HEK293 (cell line): ENCODE data around the gene NEK10.

Source experiments
- CTCF ChIA-PET: fragments of 350-600 bp; formaldehyde crosslinking; extraction: SDS; loops from one replicate; lab custom pipeline; 2021; ENCODE audit warnings: antibody characterized with exemption; lab: Yijun Ruan, JAX
- POLR2A ChIA-PET: fragments of 300-600 bp; formaldehyde crosslinking; extraction: SDS; loops from one replicate; lab custom pipeline; 2020; ENCODE audit warnings: antibody characterized with exemption, inconsistent platforms; lab: Yijun Ruan, JAX
- H3K27ac ChIP-seq: fragments of 200-500 bp; sonication (Bioruptor generic); 2 replicates; pipeline ENCODE4 v1.5.1; 2014; ENCODE audit warnings: low read depth, low read length, control low read depth, inconsistent platforms; ENCODE audit errors: extremely low read depth
- H3K36me3 ChIP-seq, 2 experiments: fragments of 200-500 bp in 1 of 2; sonication (Bioruptor generic) in 1 of 2; 1 replicate in 1 of 2; 2 replicates in 1 of 2; pipeline ENCODE4 v1.5.1; 2014 to 2017; ENCODE audit warnings: inconsistent platforms in 2 of 2, low read length in 2 of 2; ENCODE audit not compliant: control insufficient read depth in 2 of 2, insufficient read depth in 1 of 2
- H3K4me1 ChIP-seq: fragments of 200-500 bp; sonication (Bioruptor generic); 2 replicates; pipeline ENCODE4 v1.5.1; 2014; ENCODE audit warnings: mild to moderate bottlenecking, low read length, inconsistent platforms; ENCODE audit not compliant: control insufficient read depth, insufficient read depth
- H3K4me3 ChIP-seq: 2 replicates; pipeline ENCODE4 v1.5.1; 2011; ENCODE audit warnings: low read depth, mild to moderate bottlenecking, control low read depth, low read length, moderate library complexity
- H3K9me3 ChIP-seq: fragments of 200-500 bp; sonication (Bioruptor generic); 2 replicates; pipeline ENCODE4 v1.5.1; 2014; ENCODE audit warnings: low read depth, low read length, inconsistent platforms; ENCODE audit not compliant: control insufficient read depth, insufficient read depth
- BCL11A ChIP-seq: fragments of 450-650 bp; formaldehyde crosslinking; IDR thresholded peaks from 2 replicates; pipeline ENCODE4 v1.5.1; 2016; ENCODE audit warnings: low read depth, missing biosample characterization, missing genetic modification characterization
- GLIS2 ChIP-seq: fragments of 450-650 bp; formaldehyde crosslinking; IDR thresholded peaks from 2 replicates; pipeline ENCODE4 v1.5.1; 2016; ENCODE audit warnings: missing biosample characterization, missing genetic modification characterization
- KLF10 ChIP-seq: fragments of 450-650 bp; IDR thresholded peaks from 2 replicates; pipeline ENCODE4 v1.5.1; 2018; ENCODE audit warnings: missing biosample characterization, mild to moderate bottlenecking, missing genetic modification characterization
- KLF16 ChIP-seq: fragments of 450-650 bp; formaldehyde crosslinking; IDR thresholded peaks from 2 replicates; pipeline ENCODE4 v1.5.1; 2017; ENCODE audit warnings: missing biosample characterization, missing genetic modification characterization
- MYNN ChIP-seq: fragments of 450-650 bp; formaldehyde crosslinking; IDR thresholded peaks from 2 replicates; pipeline ENCODE4 v1.5.1; 2016; ENCODE audit warnings: missing biosample characterization, missing genetic modification characterization, borderline replicate concordance
- OSR2 ChIP-seq: fragments of 450-650 bp; formaldehyde crosslinking; IDR thresholded peaks from 2 replicates; pipeline ENCODE4 v1.5.1; 2016; ENCODE audit warnings: missing biosample characterization, missing genetic modification characterization
- SALL2 ChIP-seq: fragments of 450-650 bp; formaldehyde crosslinking; IDR thresholded peaks from 2 replicates; pipeline ENCODE4 v1.5.0; 2017; ENCODE audit warnings: missing biosample characterization, mild to moderate bottlenecking, missing genetic modification characterization, borderline replicate concordance
- ZBTB49 ChIP-seq: fragments of 450-650 bp; formaldehyde crosslinking; IDR thresholded peaks from 2 replicates; pipeline ENCODE4 v1.5.1; 2016; ENCODE audit warnings: missing biosample characterization, missing genetic modification characterization, low read depth
- ZNF112 ChIP-seq: fragments of 450-650 bp; formaldehyde crosslinking; IDR thresholded peaks from 2 replicates; pipeline ENCODE4 v1.5.0; 2017; ENCODE audit warnings: missing biosample characterization, missing genetic modification characterization
- ZNF140 ChIP-seq: fragments of 450-650 bp; formaldehyde crosslinking; IDR thresholded peaks from 2 replicates; pipeline ENCODE4 v1.5.1; 2016; ENCODE audit warnings: missing biosample characterization, missing genetic modification characterization
- ZNF184 ChIP-seq: fragments of 450-650 bp; IDR thresholded peaks from 2 replicates; pipeline ENCODE4 v1.5.1; 2018; ENCODE audit warnings: missing biosample characterization, mild to moderate bottlenecking, missing genetic modification characterization
- ZNF239 ChIP-seq: fragments of 450-650 bp; formaldehyde crosslinking; IDR thresholded peaks from 2 replicates; pipeline ENCODE4 v1.5.1; 2016; ENCODE audit warnings: missing biosample characterization, missing genetic modification characterization
- ZNF248 ChIP-seq: fragments of 450-650 bp; formaldehyde crosslinking; IDR thresholded peaks from 2 replicates; pipeline ENCODE4 v1.5.1; 2017; ENCODE audit warnings: missing biosample characterization, missing genetic modification characterization
- ZNF350 ChIP-seq: fragments of 450-650 bp; formaldehyde crosslinking; IDR thresholded peaks from 2 replicates; pipeline ENCODE4 v1.5.0; 2017; ENCODE audit warnings: missing biosample characterization, mild to moderate bottlenecking, missing genetic modification characterization
- ZNF362 ChIP-seq: fragments of 450-650 bp; formaldehyde crosslinking; IDR thresholded peaks from 2 replicates; pipeline ENCODE4 v1.5.1; 2016; ENCODE audit warnings: missing biosample characterization, missing genetic modification characterization
- ZNF529 ChIP-seq: fragments of 450-650 bp; formaldehyde crosslinking; IDR thresholded peaks from 2 replicates; pipeline ENCODE4 v1.5.1; 2017; ENCODE audit warnings: missing genetic modification characterization, missing biosample characterization; ENCODE audit not compliant: insufficient replicate concordance
- ZNF670 ChIP-seq: fragments of 450-650 bp; formaldehyde crosslinking; IDR thresholded peaks from 2 replicates; pipeline ENCODE4 v1.5.1; 2016; ENCODE audit warnings: missing biosample characterization, missing genetic modification characterization, low read depth
- ZNF704 ChIP-seq: fragments of 450-650 bp; formaldehyde crosslinking; IDR thresholded peaks from 2 replicates; pipeline ENCODE4 v1.5.1; 2016; ENCODE audit warnings: missing biosample characterization, missing genetic modification characterization
- ZNF768 ChIP-seq: fragments of 450-650 bp; formaldehyde crosslinking; IDR thresholded peaks from 2 replicates; pipeline ENCODE4 v1.5.1; 2018; ENCODE audit warnings: missing biosample characterization, mild to moderate bottlenecking, missing genetic modification characterization
- ZXDB ChIP-seq: fragments of 450-650 bp; formaldehyde crosslinking; IDR thresholded peaks from 2 replicates; pipeline ENCODE4 v1.5.1; 2016; ENCODE audit warnings: missing biosample characterization, missing genetic modification characterization
- TF ChIP-seq, protein P1 (sequence below): fragments of 450-650 bp; formaldehyde crosslinking; conservative IDR thresholded peaks from 2 replicates; pipeline ENCODE4 v1.5.1; 2016; ENCODE audit warnings: low read depth, missing biosample characterization, missing genetic modification characterization
- TF ChIP-seq, protein P2 (sequence below): IDR thresholded peaks from 2 replicates; pipeline ENCODE4 v1.6.1; 2011; ENCODE audit warnings: mild to moderate bottlenecking, low read depth, low read length, borderline replicate concordance
- TF ChIP-seq, protein P3 (sequence below): fragments of 450-650 bp; formaldehyde crosslinking; IDR thresholded peaks from 2 replicates; pipeline ENCODE4 v1.5.1; 2017; ENCODE audit warnings: missing biosample characterization, mild to moderate bottlenecking, missing genetic modification characterization, moderate library complexity
- TF ChIP-seq, protein P4 (sequence below): fragments of 450-650 bp; formaldehyde crosslinking; IDR thresholded peaks from 2 replicates; pipeline ENCODE4 v1.5.1; 2016; ENCODE audit warnings: missing biosample characterization, missing genetic modification characterization

The NEK10 gene

GRCh38 chr3:27345045-27345444, 24.1 kb downstream of the NEK10 start:
- no peaks in the 10 kb centered on the region for H3K4me1 ChIP-seq
- H3K27ac ChIP-seq = no peak overlapping the region
- no peaks in the 10 kb centered on the region for H3K36me3 ChIP-seq
- ChIA-PET POLR2A (no interaction called here), CTCF (no interaction called here)
- H3K9me3 ChIP-seq = no peaks in the 10 kb centered on the region
- TF ChIP-seq ZNF248 (tag by site-specific recombination) = no peak
- no peak for TF ChIP-seq ZNF350 (tag by site-specific recombination)
- no peak for TF ChIP-seq SALL2
- no peak for TF ChIP-seq ZNF140 (tag by site-specific recombination)
- TF ChIP-seq, protein P1, sequence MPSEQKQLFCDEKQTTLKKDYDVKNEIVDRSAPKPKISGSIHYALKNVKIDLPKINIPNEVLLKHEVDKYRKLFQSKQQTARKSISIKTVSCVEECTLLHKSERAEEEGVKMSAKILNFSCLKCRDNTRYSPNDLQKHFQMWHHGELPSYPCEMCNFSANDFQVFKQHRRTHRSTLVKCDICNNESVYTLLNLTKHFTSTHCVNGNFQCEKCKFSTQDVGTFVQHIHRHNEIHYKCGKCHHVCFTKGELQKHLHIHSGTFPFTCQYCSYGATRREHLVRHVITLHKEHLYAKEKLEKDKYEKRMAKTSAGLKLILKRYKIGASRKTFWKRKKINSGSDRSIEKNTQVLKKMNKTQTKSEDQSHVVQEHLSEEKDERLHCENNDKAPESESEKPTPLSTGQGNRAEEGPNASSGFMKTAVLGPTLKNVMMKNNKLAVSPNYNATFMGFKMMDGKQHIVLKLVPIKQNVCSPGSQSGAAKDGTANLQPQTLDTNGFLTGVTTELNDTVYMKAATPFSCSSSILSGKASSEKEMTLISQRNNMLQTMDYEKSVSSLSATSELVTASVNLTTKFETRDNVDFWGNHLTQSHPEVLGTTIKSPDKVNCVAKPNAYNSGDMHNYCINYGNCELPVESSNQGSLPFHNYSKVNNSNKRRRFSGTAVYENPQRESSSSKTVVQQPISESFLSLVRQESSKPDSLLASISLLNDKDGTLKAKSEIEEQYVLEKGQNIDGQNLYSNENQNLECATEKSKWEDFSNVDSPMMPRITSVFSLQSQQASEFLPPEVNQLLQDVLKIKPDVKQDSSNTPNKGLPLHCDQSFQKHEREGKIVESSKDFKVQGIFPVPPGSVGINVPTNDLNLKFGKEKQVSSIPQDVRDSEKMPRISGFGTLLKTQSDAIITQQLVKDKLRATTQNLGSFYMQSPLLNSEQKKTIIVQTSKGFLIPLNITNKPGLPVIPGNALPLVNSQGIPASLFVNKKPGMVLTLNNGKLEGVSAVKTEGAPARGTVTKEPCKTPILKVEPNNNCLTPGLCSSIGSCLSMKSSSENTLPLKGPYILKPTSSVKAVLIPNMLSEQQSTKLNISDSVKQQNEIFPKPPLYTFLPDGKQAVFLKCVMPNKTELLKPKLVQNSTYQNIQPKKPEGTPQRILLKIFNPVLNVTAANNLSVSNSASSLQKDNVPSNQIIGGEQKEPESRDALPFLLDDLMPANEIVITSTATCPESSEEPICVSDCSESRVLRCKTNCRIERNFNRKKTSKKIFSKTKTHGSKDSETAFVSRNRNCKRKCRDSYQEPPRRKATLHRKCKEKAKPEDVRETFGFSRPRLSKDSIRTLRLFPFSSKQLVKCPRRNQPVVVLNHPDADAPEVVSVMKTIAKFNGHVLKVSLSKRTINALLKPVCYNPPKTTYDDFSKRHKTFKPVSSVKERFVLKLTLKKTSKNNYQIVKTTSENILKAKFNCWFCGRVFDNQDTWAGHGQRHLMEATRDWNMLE (tag by site-specific recombination) = no peak
- TF ChIP-seq GLIS2 (tag by site-specific recombination) = no peak
- TF ChIP-seq KLF10 (tag by site-specific recombination) = no peak
- TF ChIP-seq ZXDB (tag by site-specific recombination) = no peak
- TF ChIP-seq ZNF239 (tag by site-specific recombination) = no peak
- TF ChIP-seq OSR2 (tag by site-specific recombination) = no peak
- TF ChIP-seq, protein P2, sequence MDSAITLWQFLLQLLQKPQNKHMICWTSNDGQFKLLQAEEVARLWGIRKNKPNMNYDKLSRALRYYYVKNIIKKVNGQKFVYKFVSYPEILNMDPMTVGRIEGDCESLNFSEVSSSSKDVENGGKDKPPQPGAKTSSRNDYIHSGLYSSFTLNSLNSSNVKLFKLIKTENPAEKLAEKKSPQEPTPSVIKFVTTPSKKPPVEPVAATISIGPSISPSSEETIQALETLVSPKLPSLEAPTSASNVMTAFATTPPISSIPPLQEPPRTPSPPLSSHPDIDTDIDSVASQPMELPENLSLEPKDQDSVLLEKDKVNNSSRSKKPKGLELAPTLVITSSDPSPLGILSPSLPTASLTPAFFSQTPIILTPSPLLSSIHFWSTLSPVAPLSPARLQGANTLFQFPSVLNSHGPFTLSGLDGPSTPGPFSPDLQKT = no peak
- no peak for TF ChIP-seq ZBTB49 (tag by site-specific recombination)
- no peak overlapping the region for H3K4me3 ChIP-seq

DNA sequence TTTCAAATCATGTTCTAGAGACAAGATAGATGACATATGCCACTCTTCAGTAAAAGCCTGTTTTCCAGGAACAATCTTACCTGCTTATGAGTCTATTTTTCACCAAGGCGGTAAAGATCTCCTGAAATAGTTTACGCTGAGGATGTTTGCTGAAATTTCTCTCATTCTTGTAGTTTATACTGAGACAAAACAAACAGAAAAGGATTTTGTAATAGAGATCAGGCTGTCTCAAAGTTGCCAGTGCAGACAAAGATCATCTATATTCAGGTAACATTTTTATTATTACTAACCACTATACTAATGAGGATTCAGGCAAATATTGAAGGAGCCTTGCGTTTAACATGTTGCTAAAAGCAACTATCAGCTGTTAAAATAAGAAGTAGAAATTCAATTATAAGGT, 25.0 kb downstream of the NEK10 start:
- Histone ChIP-seq H3K27ac (no peak overlapping the region), H3K4me3 (no peak overlapping the region), H3K9me3 (no peaks in the 10 kb centered on the region), H3K36me3 (no peaks in the 10 kb centered on the region), H3K4me1 (no peaks in the 10 kb centered on the region)
- ChIA-PET CTCF (no interaction called here), POLR2A (no interaction called here)
- TF ChIP-seq ZNF112 (tag by site-specific recombination) = no peak
- no peak for TF ChIP-seq KLF16 (tag by site-specific recombination)
- TF ChIP-seq, protein P3, sequence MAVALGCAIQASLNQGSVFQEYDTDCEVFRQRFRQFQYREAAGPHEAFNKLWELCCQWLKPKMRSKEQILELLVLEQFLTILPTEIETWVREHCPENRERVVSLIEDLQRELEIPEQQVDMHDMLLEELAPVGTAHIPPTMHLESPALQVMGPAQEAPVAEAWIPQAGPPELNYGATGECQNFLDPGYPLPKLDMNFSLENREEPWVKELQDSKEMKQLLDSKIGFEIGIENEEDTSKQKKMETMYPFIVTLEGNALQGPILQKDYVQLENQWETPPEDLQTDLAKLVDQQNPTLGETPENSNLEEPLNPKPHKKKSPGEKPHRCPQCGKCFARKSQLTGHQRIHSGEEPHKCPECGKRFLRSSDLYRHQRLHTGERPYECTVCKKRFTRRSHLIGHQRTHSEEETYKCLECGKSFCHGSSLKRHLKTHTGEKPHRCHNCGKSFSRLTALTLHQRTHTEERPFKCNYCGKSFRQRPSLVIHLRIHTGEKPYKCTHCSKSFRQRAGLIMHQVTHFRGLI (tag by site-specific recombination) = no peak
- TF ChIP-seq ZNF768 = no peak
- TF ChIP-seq ZNF670 (tag by site-specific recombination) = no peak
- TF ChIP-seq MYNN (tag by site-specific recombination) = no peak
- no peak for TF ChIP-seq BCL11A (tag by site-specific recombination)
- no peak for TF ChIP-seq ZNF350 (tag by site-specific recombination)
- no peak for TF ChIP-seq ZNF362 (tag by site-specific recombination)
- no peak for TF ChIP-seq ZNF529 (tag by site-specific recombination)
- TF ChIP-seq, protein P4, sequence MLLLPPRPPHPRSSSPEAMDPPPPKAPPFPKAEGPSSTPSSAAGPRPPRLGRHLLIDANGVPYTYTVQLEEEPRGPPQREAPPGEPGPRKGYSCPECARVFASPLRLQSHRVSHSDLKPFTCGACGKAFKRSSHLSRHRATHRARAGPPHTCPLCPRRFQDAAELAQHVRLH (tag by site-specific recombination) = no peak
- TF ChIP-seq ZNF140 (tag by site-specific recombination) = no peak
- no peak for TF ChIP-seq ZNF184 (tag by site-specific recombination)
- no peak for TF ChIP-seq ZNF704 (tag by site-specific recombination)
